ENCODE results near the gene CC2D2B.

DNA sequence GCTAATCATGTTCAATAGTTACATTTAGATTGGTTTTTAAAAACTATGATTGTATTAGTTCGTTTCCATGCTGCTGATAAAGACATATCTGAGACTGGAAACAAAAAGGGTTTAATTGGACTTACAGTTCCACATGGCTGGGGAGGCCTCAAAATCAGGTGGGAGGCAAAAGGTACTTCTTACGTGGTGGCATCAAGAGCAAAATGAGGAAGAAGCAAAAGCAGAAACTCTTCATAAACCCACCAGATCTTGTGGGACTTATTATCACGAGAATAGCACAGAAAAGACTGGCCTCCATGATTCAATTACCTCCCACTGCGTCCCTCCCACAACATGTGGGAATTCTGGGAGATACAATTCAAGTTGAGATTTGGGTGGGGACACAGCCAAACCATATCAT lies 34.1 kb upstream of the CC2D2B start:
- TF ChIP-seq, protein P1, sequence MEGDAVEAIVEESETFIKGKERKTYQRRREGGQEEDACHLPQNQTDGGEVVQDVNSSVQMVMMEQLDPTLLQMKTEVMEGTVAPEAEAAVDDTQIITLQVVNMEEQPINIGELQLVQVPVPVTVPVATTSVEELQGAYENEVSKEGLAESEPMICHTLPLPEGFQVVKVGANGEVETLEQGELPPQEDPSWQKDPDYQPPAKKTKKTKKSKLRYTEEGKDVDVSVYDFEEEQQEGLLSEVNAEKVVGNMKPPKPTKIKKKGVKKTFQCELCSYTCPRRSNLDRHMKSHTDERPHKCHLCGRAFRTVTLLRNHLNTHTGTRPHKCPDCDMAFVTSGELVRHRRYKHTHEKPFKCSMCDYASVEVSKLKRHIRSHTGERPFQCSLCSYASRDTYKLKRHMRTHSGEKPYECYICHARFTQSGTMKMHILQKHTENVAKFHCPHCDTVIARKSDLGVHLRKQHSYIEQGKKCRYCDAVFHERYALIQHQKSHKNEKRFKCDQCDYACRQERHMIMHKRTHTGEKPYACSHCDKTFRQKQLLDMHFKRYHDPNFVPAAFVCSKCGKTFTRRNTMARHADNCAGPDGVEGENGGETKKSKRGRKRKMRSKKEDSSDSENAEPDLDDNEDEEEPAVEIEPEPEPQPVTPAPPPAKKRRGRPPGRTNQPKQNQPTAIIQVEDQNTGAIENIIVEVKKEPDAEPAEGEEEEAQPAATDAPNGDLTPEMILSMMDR (IDR thresholded peaks at IDR 0.05) = no peak
- no peak for TF ChIP-seq ZBTB21 (CRISPR knock-in tag; IDR thresholded peaks at IDR 0.05; ENCODE audit: borderline replicate concordance)
- TF ChIP-seq OVOL2 (CRISPR knock-in tag; IDR thresholded peaks at IDR 0.05; ENCODE audit: borderline replicate concordance) = no peak
- TF ChIP-seq NFE2L1 (CRISPR knock-in tag; IDR thresholded peaks at IDR 0.05) = no peak

All from WTC11 (cell line).